SK-N-MC (cell line): ENCODE measurements around the gene TOM1L1.

Experiments used
- DNase-seq: peaks from one replicate; pipeline ENCODE4 v3.0.0-alpha.2; 2011; ENCODE audit warnings: low read depth, low spot score
- H3K27ac ChIP-seq: fragments of 200-600 bp; sonication (generic); 2 replicates; pipeline ENCODE4 v1.5.1; 2016; ENCODE audit warnings: mixed run types
- H3K36me3 ChIP-seq: fragments of 200-600 bp; sonication (generic); 2 replicates; pipeline ENCODE4 v1.6.1; 2017; ENCODE audit warnings: antibody characterized with exemption, low read length, mixed read lengths; ENCODE audit not compliant: insufficient read depth
- H3K4me3 ChIP-seq: fragments of 200-600 bp; sonication (generic); 2 replicates; pipeline ENCODE4 v1.5.1; 2016
- H3K9ac ChIP-seq: fragments of 200-600 bp; sonication (generic); 2 replicates; pipeline ENCODE4 v1.8.0; 2017; ENCODE audit warnings: mixed run types, mixed read lengths; ENCODE audit not compliant: insufficient read length
- H3K9me3 ChIP-seq: fragments of 200-600 bp; sonication (generic); 2 replicates; pipeline ENCODE4 v1.6.1; 2017; ENCODE audit warnings: low read depth, mild to moderate bottlenecking, antibody characterized with exemption, low read length, moderate library complexity, mixed read lengths
- EZH2 ChIP-seq: fragments of 200-600 bp; sonication (generic); IDR thresholded peaks from one replicate; pipeline ENCODE4 v1.6.1; 2017; ENCODE audit warnings: antibody characterized with exemption
- FOXP2 ChIP-seq: optimal IDR thresholded peaks from 2 replicates; pipeline ENCODE3; 2011; ENCODE audit warnings: mild to moderate bottlenecking, moderate library complexity; ENCODE audit not compliant: insufficient read depth; ENCODE audit errors: extremely low read length, control extremely low read depth
- POLR2AphosphoS5 ChIP-seq: IDR thresholded peaks from 2 replicates; pipeline ENCODE4 v1.6.1; 2012; ENCODE audit warnings: mild to moderate bottlenecking, low read depth, low read length, borderline replicate concordance

TOM1L1 gene

DNA sequence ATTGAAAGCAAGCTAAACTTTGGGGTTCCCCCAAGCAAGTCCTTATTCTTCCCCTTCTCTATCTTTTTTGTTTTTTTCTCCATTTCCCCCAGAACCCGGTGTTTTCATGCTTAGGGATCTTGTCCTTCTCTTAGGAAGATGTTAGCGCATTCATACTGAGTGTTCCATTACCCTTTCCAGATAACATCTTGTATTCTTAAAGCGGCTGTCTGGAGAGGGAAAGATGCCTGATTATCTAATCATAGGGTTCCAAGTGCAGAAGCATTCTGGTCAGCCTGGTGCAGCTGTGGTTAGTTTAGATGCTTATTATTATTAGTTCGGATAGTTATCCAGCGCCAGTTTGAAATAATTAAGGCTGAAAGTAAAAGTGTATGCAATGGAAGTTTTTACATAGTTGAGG, 2.0 kb downstream of the TOM1L1 start:
- TF ChIP-seq EZH2, result no peak
- TF ChIP-seq FOXP2, result no peak
- TF ChIP-seq POLR2AphosphoS5, result no peak
- no peak for DNase-seq
- H3K4me3 ChIP-seq, result no peak overlapping the region
- peaks cover 39% of the 10 kb centered on the region for H3K36me3 ChIP-seq
- no peak overlapping the region for H3K9ac ChIP-seq
- H3K9me3 ChIP-seq, result no peaks in the 10 kb centered on the region
- no peak overlapping the region for H3K27ac ChIP-seq

DNA sequence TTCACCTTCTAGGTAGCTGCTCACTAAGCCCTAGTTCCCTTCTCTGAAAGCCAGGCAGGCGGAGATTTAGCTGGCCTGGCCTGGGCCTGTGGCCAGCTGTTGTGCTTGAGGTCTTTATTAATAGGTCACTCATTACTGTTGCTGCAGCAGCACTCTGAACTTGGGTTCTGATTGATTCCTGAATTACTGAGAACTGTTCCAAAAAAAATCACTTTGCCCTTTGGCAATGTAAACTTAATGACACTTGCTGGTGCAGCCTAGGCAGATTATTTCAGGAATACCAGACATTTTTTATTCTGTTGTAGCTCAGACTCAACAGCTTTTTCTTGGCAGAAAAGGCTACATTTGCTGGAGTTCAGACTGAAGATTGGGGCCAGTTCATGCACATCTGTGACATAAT, 2.7 kb downstream of the TOM1L1 start:
- no peak overlapping the region; the same call in 1 of the 2 replicates for H3K27ac ChIP-seq
- H3K36me3 ChIP-seq, result peaks cover 47% of the 10 kb centered on the region
- H3K4me3 ChIP-seq, result 0 out of 2 replicates have a peak overlapping the region, but pooled peaks have one; percentile 26
- H3K9ac ChIP-seq, result no peak overlapping the region
- DNase-seq, result no peak
- no peaks in the 10 kb centered on the region for H3K9me3 ChIP-seq
- TF ChIP-seq EZH2 (no peak), FOXP2 (no peak), POLR2AphosphoS5 (no peak)

DNA sequence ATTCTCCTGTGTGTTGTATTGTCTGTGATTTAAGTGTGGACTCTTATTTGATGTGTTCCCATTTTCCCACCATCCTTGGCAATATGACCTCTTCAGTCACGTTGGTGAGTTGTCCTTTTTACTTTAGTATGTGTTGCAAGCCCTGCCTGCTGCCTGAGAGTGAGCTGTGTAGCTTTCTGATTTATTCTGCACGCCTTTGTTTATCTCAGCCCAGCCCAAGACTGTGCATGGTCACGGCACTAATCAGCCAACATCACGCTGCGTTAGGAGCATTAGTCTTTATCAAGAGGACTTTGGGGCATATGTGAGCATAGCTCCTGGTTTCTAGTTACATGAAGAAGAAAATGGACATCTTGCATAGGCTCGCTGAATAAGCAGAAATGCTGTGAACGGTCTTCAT, 6.0 kb downstream of the TOM1L1 start:
- H3K9me3 ChIP-seq, result no peaks in the 10 kb centered on the region
- DNase-seq, result no peak

DNA sequence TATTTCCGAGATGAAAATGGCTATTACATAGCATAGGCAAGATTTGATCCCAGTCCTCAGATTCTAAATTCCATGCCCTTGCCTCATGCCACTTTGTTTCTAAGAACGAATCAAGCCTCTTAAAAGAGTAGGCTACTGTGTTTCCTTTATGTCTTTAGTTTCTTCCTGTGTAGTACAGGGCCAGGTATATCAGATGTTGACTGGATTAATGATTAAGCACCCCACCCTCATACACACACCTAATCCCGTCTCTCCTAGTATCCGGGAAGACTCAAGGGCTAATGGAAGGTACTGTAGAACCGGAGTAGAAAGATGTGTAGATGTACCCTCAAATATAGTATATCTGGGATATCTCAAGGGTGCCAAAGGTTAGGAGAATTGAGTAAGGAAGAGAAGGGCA, 6.7 kb downstream of the TOM1L1 start:
- DNase-seq, result no peak
- Histone ChIP-seq H3K36me3 (peaks cover 82% of the 10 kb centered on the region), H3K9ac (no peak overlapping the region), H3K4me3 (no peak overlapping the region), H3K27ac (no peak overlapping the region), H3K9me3 (no peaks in the 10 kb centered on the region)
- TF ChIP-seq POLR2AphosphoS5, result no peak
- TF ChIP-seq FOXP2, result no peak
- TF ChIP-seq EZH2, result no peak

More for the DNA sequence above, 6.0 kb downstream of the TOM1L1 start:
- Histone ChIP-seq H3K9ac (no peak overlapping the region), H3K27ac (no peak overlapping the region), H3K4me3 (no peak overlapping the region), H3K36me3 (peaks cover 75% of the 10 kb centered on the region)
- TF ChIP-seq POLR2AphosphoS5 (no peak), EZH2 (no peak), FOXP2 (no peak)

DNA sequence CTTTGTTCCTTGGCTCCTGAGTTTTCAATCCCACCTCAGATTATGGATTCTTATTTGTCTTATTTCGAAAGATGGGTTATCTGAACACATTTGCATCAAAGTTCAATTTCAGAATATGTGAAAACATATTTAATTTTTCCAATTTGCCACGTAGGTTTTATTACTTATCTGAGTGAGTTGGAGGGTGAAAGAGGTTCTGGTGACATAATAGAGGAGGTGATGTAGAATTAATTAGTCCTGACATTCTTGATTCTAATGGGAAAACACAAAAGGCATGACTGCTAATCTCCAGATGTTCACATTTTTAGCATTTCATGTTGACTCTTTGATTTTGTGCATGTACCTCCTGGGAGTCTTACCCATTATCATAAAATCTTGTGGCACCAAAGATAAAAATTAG, 9.1 kb downstream of the TOM1L1 start:
- H3K4me3 ChIP-seq, result no peak overlapping the region
- DNase-seq, result no peak
- H3K9ac ChIP-seq, result no peak overlapping the region
- H3K36me3 ChIP-seq, result peaks cover 94% of the 10 kb centered on the region
- no peak overlapping the region for H3K27ac ChIP-seq
- peaks cover 1% of the 10 kb centered on the region; the same call in 1 of the 2 replicates for H3K9me3 ChIP-seq
- TF ChIP-seq FOXP2 (no peak), POLR2AphosphoS5 (no peak), EZH2 (no peak)

DNA sequence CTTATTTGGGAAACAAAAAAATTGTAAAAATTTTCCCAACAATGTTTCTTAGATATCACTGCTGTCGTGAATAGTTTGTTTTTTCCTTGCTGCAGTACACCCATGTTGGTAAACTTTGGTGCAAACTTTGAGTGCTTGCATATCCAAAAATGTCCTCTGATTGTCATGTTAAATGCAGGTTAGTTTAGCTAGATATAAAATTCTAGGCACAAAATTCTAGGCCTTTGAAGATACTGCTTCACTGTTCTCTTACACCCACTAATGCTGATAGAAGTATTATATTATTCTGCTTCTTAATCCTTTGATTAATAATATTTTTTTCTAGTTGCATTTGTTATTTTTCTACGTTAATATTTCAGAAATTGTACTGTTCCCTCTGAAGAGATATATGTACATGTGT, 16.1 kb downstream of the TOM1L1 start:
- Histone ChIP-seq H3K36me3 (peaks cover 86% of the 10 kb centered on the region), H3K9me3 (peaks cover 21% of the 10 kb centered on the region; the same call in 1 of the 2 replicates), H3K27ac (no peak overlapping the region), H3K4me3 (no peak overlapping the region), H3K9ac (no peak overlapping the region)
- no peak for DNase-seq
- no peak for TF ChIP-seq POLR2AphosphoS5
- no peak for TF ChIP-seq EZH2
- TF ChIP-seq FOXP2, result no peak

DNA sequence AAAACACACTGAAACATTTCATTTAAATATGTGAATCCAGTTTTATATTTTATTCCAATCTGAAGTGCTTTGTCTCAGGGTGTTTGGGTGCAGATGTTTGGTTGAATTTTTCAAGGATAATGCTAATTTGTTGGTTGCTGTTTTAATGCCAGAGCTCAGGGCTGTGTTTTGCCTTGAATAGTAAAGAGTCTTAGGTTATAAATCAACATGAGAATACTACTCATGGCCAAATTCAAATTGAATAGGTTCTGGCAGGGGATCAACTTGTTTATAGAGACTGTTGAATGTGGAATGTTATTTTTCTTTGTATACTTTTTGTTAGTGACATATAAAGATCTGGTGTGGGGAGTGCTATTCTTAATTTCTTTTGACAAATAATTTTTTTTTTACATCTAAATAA, 18.8 kb downstream of the TOM1L1 start:
- Histone ChIP-seq H3K27ac (no peak overlapping the region), H3K9ac (no peak overlapping the region), H3K9me3 (peaks cover 21% of the 10 kb centered on the region; the same call in 1 of the 2 replicates), H3K4me3 (no peak overlapping the region), H3K36me3 (peaks cover 67% of the 10 kb centered on the region)
- no peak for TF ChIP-seq EZH2
- no peak for TF ChIP-seq FOXP2
- TF ChIP-seq POLR2AphosphoS5, result no peak
- no peak for DNase-seq

DNA sequence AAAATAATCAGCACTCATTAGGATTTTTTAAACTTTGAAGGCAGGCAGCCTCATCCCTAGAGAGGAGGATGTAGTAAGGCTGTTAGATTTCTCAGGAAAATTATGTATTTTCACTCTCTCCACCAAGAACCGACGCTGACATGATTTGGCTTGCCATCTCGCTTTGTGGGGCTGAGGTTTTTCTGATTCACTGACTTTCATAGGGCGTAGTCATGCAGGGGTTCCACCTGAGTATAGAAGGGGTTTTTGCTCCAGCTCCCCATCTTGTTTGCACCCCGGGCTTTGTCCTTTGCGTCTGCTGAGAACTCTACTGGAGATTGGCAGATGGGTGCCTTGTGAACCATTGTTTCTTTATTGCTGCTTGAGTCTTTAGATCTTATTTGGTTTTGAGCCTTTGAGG, 20.2 kb downstream of the TOM1L1 start:
- peaks cover 60% of the 10 kb centered on the region for H3K36me3 ChIP-seq

DNA sequence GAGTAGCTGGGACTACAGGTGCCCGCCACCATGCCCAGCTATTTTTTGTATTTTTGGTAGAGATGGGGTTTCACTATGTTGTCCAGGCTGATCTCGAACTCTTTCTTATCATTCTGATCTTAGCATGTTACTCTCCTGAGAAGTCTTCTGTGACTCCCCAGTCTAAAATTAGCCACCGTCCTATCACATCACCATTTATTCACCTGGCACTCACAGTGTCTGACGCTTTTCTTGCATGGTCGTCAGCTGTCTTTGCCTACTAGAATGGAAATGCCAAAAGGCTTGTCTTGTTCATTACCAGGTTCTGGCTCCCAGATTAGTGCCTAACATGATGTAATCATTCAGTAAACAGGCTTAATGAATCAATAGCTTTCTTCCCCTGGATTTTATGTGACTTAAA, 23.8 kb downstream of the TOM1L1 start:
- Histone ChIP-seq H3K4me3 (no peak overlapping the region), H3K9me3 (no peaks in the 10 kb centered on the region), H3K27ac (no peak overlapping the region), H3K36me3 (peaks cover 55% of the 10 kb centered on the region), H3K9ac (no peak overlapping the region)
- TF ChIP-seq POLR2AphosphoS5 (no peak), FOXP2 (no peak), EZH2 (no peak)
- DNase-seq, result no peak

More for the DNA sequence above, 20.2 kb downstream of the TOM1L1 start:
- Histone ChIP-seq H3K4me3 (no peak overlapping the region), H3K9ac (no peak overlapping the region), H3K9me3 (peaks cover 11% of the 10 kb centered on the region; the same call in 1 of the 2 replicates), H3K27ac (no peak overlapping the region)
- no peak for DNase-seq
- no peak for TF ChIP-seq EZH2
- no peak for TF ChIP-seq FOXP2
- no peak for TF ChIP-seq POLR2AphosphoS5
